ENCODE results near the gene ANKK1. TPM values are rescaled to one million over a fixed set of nuclear protein-coding genes. Genes with fewer than 3 reads are reported as not detected.

Gene ANKK1
- total RNA-seq, 1 donor from 2014 or later: not detected

DNA sequence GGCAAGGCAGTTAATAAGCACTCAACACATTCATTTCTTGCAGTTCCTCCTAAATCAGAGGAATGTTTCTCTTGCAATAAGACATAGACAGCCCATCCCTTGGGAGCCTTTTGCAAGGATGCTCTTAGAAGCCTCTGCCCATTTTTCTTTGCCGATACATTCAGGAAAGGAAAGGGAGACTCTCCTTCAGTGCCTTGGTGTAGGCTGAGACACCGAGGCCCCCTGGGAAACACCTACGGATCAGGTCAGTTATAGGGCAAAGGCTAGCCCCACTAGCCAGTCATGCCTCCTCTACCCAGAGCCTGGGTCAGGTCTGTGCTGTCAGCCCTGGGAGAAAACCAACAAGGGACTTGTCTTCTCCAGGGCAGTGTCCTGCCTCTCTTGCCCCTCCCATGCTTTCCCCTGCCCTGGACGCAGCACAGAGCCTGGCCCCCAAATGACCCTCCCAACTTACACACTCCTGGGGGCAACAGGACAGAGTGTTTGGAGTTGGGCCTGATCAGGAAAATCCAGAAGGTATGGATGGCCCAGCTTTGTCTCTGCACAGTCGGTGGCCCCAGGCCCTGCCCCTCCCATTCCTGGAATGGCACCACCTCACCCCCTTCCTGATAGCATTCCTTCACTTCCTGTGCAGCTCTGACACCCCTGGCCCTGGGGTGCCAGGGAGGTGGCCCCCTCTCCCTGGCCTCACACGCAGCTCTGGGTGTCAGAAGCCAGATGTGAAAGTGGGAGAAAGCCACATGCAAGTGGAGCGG is 18.3 kb downstream of the ANKK1 start:
- Histone ChIP-seq H3K79me2 (ENCODE audit: insufficient read depth, low read length) (no peaks in the 10 kb centered on the region), H3K9me3 (ENCODE audit: insufficient read depth, low read depth, low read length) (no peaks in the 10 kb centered on the region), H3K9ac (ENCODE audit: low read length) (no peak overlapping the region), H3K27me3 (ENCODE audit: insufficient read depth, low read length) (peaks cover 9% of the 10 kb centered on the region), H3K4me3 (ENCODE audit: insufficient read depth, low read depth, low read length) (no peak overlapping the region), H3K4me1 (ENCODE audit: insufficient read depth, low read length) (no peaks in the 10 kb centered on the region), H3K27ac (ENCODE audit: low read depth, low read length) (no peak overlapping the region), H3K36me3 (ENCODE audit: insufficient read depth, low read length) (no peaks in the 10 kb centered on the region), H3K4me2 (ENCODE audit: low read length) (no peak overlapping the region), H2AFZ (ENCODE audit: low read depth, low read length) (no peak overlapping the region), H4K20me1 (ENCODE audit: insufficient read depth, low read length) (no peaks in the 10 kb centered on the region)
- no peaks in the 10 kb centered on the region for H3K36me3 Mint-ChIP-seq (ENCODE audit: low read depth, unreplicated experiment)
- TF ChIP-seq, protein P1, sequence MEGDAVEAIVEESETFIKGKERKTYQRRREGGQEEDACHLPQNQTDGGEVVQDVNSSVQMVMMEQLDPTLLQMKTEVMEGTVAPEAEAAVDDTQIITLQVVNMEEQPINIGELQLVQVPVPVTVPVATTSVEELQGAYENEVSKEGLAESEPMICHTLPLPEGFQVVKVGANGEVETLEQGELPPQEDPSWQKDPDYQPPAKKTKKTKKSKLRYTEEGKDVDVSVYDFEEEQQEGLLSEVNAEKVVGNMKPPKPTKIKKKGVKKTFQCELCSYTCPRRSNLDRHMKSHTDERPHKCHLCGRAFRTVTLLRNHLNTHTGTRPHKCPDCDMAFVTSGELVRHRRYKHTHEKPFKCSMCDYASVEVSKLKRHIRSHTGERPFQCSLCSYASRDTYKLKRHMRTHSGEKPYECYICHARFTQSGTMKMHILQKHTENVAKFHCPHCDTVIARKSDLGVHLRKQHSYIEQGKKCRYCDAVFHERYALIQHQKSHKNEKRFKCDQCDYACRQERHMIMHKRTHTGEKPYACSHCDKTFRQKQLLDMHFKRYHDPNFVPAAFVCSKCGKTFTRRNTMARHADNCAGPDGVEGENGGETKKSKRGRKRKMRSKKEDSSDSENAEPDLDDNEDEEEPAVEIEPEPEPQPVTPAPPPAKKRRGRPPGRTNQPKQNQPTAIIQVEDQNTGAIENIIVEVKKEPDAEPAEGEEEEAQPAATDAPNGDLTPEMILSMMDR (IDR thresholded peaks at IDR 0.05; ENCODE audit: insufficient read depth, low read depth, low read length): no peak
- no peak for TF ChIP-seq EZH2 (IDR thresholded peaks at IDR 0.05; ENCODE audit: insufficient read depth, low read length)
- peaks cover 79% of the 10 kb centered on the region for H3K27me3 Mint-ChIP-seq (ENCODE audit: low read depth, unreplicated experiment)
- FAIRE-seq: no peak
- peaks cover 2% of the 10 kb centered on the region for H3K9me3 Mint-ChIP-seq (ENCODE audit: unreplicated experiment)
- no peak overlapping the region for H3K27ac Mint-ChIP-seq (ENCODE audit: unreplicated experiment)
- no peak for DNase-seq (ENCODE audit: low read depth)
- no peak overlapping the region for H3K4me3 Mint-ChIP-seq (ENCODE audit: unreplicated experiment)
- no peaks in the 10 kb centered on the region for H3K4me1 Mint-ChIP-seq (ENCODE audit: low read depth, unreplicated experiment)

- Mint-ChIP-seq H3K27ac (ENCODE audit: unreplicated experiment) (no peak overlapping the region), H3K4me1 (ENCODE audit: low read depth, unreplicated experiment) (no peaks in the 10 kb centered on the region), H3K27me3 (ENCODE audit: low read depth, unreplicated experiment) (peaks cover 77% of the 10 kb centered on the region), H3K4me3 (ENCODE audit: unreplicated experiment) (no peak overlapping the region), H3K36me3 (ENCODE audit: low read depth, unreplicated experiment) (no peaks in the 10 kb centered on the region), H3K9me3 (ENCODE audit: unreplicated experiment) (peaks cover 9% of the 10 kb centered on the region)
- Histone ChIP-seq H3K27ac (ENCODE audit: low read depth, low read length) (no peak overlapping the region), H3K9me3 (ENCODE audit: insufficient read depth, low read depth, low read length) (no peaks in the 10 kb centered on the region), H2AFZ (ENCODE audit: low read depth, low read length) (no peak overlapping the region), H4K20me1 (ENCODE audit: insufficient read depth, low read length) (no peaks in the 10 kb centered on the region), H3K27me3 (ENCODE audit: insufficient read depth, low read length) (peaks cover 9% of the 10 kb centered on the region), H3K9ac (ENCODE audit: low read length) (no peak overlapping the region), H3K36me3 (ENCODE audit: insufficient read depth, low read length) (no peaks in the 10 kb centered on the region), H3K4me3 (ENCODE audit: insufficient read depth, low read depth, low read length) (no peak overlapping the region), H3K79me2 (ENCODE audit: insufficient read depth, low read length) (no peaks in the 10 kb centered on the region), H3K4me2 (ENCODE audit: low read length) (no peak overlapping the region), H3K4me1 (ENCODE audit: insufficient read depth, low read length) (no peaks in the 10 kb centered on the region)
- FAIRE-seq: no peak
- no peak for DNase-seq (ENCODE audit: low read depth)
- no peak for TF ChIP-seq EZH2 (IDR thresholded peaks at IDR 0.05; ENCODE audit: insufficient read depth, low read length)
These were observed 19.6 kb downstream of the ANKK1 start for GRCh38 chr11:113407163-113407562.

GRCh38 chr11:113408206-113408605 is 20.6 kb downstream of the ANKK1 start:
- H4K20me1 ChIP-seq (ENCODE audit: insufficient read depth, low read length): no peaks in the 10 kb centered on the region
- H3K4me3 Mint-ChIP-seq (ENCODE audit: unreplicated experiment): no peak overlapping the region
- no peaks in the 10 kb centered on the region for H3K9me3 ChIP-seq (ENCODE audit: insufficient read depth, low read depth, low read length)
- H3K36me3 Mint-ChIP-seq (ENCODE audit: low read depth, unreplicated experiment): no peaks in the 10 kb centered on the region
- no peak overlapping the region for H3K27ac Mint-ChIP-seq (ENCODE audit: unreplicated experiment)
- H3K27me3 Mint-ChIP-seq (ENCODE audit: low read depth, unreplicated experiment): peaks cover 73% of the 10 kb centered on the region
- H3K27ac ChIP-seq (ENCODE audit: low read depth, low read length): no peak overlapping the region
- no peak overlapping the region for H3K4me3 ChIP-seq (ENCODE audit: insufficient read depth, low read depth, low read length)
- H3K36me3 ChIP-seq (ENCODE audit: insufficient read depth, low read length): no peaks in the 10 kb centered on the region
- no peak overlapping the region for H3K4me2 ChIP-seq (ENCODE audit: low read length)
- TF ChIP-seq, protein P1 (IDR thresholded peaks at IDR 0.05; ENCODE audit: insufficient read depth, low read depth, low read length): no peak
- no peak for TF ChIP-seq EZH2 (IDR thresholded peaks at IDR 0.05; ENCODE audit: insufficient read depth, low read length)
- FAIRE-seq (no peak), DNase-seq (ENCODE audit: low read depth) (no peak)
- H3K9ac ChIP-seq (ENCODE audit: low read length): no peak overlapping the region
- no peaks in the 10 kb centered on the region for H3K79me2 ChIP-seq (ENCODE audit: insufficient read depth, low read length)
- H2AFZ ChIP-seq (ENCODE audit: low read depth, low read length): no peak overlapping the region
- no peaks in the 10 kb centered on the region for H3K4me1 Mint-ChIP-seq (ENCODE audit: low read depth, unreplicated experiment)
- peaks cover 7% of the 10 kb centered on the region for H3K9me3 Mint-ChIP-seq (ENCODE audit: unreplicated experiment)
- H3K27me3 ChIP-seq (ENCODE audit: insufficient read depth, low read length): peaks cover 9% of the 10 kb centered on the region
- no peaks in the 10 kb centered on the region for H3K4me1 ChIP-seq (ENCODE audit: insufficient read depth, low read length)
